H1 (cell line): ENCODE data around the gene GDF9. TPM values are rescaled to one million over a fixed set of nuclear protein-coding genes. Genes with fewer than 3 reads are reported as not detected.

Source experiments
- CTCF ChIA-PET: fragments of 300-600 bp; sonication (Branson Sonifier 250); formaldehyde crosslinking; loops from one replicate; lab custom pipeline; 2021; ENCODE audit not compliant: partially characterized antibody; lab: Charles Lee
- POLR2A ChIA-PET: fragments of 300-600 bp; sonication (Branson Sonifier 250); formaldehyde crosslinking; loops from one replicate; lab custom pipeline; 2021; ENCODE audit warnings: inconsistent platforms; ENCODE audit not compliant: partially characterized antibody; lab: Charles Lee
- DNase-seq, 2 experiments: peaks; one replicate each; pipeline versions ENCODE4 v3.0.0 to v3.0.0-alpha.2; 2010 to 2022; ENCODE audit warnings: low spot score in 2 of 2, low read depth in 1 of 2, mixed read lengths in 1 of 2
- FAIRE-seq: peaks from 2 replicates; lab custom pipeline; 2011; peaks lifted over from hg19 to GRCh38; lab: Jason Lieb, UNC
- H2AFZ ChIP-seq: 2 replicates; pipeline ENCODE4 v1.8.1; 2012; ENCODE audit warnings: low read length, inconsistent platforms
- H2AK5ac ChIP-seq: 2 replicates; pipeline ENCODE4 v1.6.1; 2013; ENCODE audit warnings: low read depth, low read length
- H2BK120ac ChIP-seq: replicated peaks from 2 replicates; pipeline ENCODE3; 2013; ENCODE audit warnings: low read depth, low read length, inconsistent platforms
- H2BK12ac ChIP-seq: 2 replicates; pipeline ENCODE4 v1.6.1; 2013; ENCODE audit warnings: low read depth, low read length
- H2BK15ac ChIP-seq: 2 replicates; pipeline ENCODE4 v1.6.1; 2013; ENCODE audit warnings: low read length
- H2BK20ac ChIP-seq: 2 replicates; pipeline ENCODE4 v1.6.1; 2013; ENCODE audit warnings: low read length
- H2BK5ac ChIP-seq: 2 replicates; pipeline ENCODE4 v1.6.1; 2013; ENCODE audit warnings: low read depth, low read length
- H3K14ac ChIP-seq: 2 replicates; pipeline ENCODE4 v1.6.1; 2013; ENCODE audit warnings: inconsistent platforms; ENCODE audit not compliant: insufficient read length
- H3K18ac ChIP-seq: 2 replicates; pipeline ENCODE4 v1.6.1; 2013; ENCODE audit warnings: low read length; ENCODE audit errors: extremely low read depth
- H3K23ac ChIP-seq: 2 replicates; pipeline ENCODE4 v1.6.1; 2013; ENCODE audit warnings: inconsistent platforms; ENCODE audit not compliant: insufficient read length
- H3K23me2 ChIP-seq: 2 replicates; pipeline ENCODE4 v1.6.1; 2013; ENCODE audit warnings: low read depth, low read length
- H3K27ac ChIP-seq: 2 replicates; pipeline ENCODE4 v1.6.1; 2011; ENCODE audit warnings: low read depth, low read length, inconsistent platforms
- H3K27me3 ChIP-seq, 4 experiments: replicated peaks in 1 of 4; 1 replicate in 1 of 4; 2 replicates in 3 of 4; pipeline versions ENCODE4 v1.6.1 to v1.8.1; 2011 to 2013; ENCODE audit warnings: low read length in 3 of 4, mild to moderate bottlenecking in 3 of 4, inconsistent platforms in 2 of 4, mixed read lengths in 2 of 4, moderate library complexity in 1 of 4; ENCODE audit not compliant: control insufficient read depth in 3 of 4, insufficient read depth in 3 of 4; ENCODE audit errors: extremely low read depth in 1 of 4
- H3K36me3 ChIP-seq, 4 experiments: 2 replicates each; pipeline versions ENCODE4 v1.6.1 to v1.8.1; 2011 to 2013; ENCODE audit warnings: mild to moderate bottlenecking in 4 of 4, low read length in 3 of 4, moderate library complexity in 2 of 4, control low read depth in 1 of 4, inconsistent platforms in 1 of 4; ENCODE audit not compliant: insufficient read depth in 4 of 4, control insufficient read depth in 2 of 4
- H3K4ac ChIP-seq: replicated peaks from 2 replicates; pipeline ENCODE3; 2013; ENCODE audit warnings: low read length, low read depth, mixed read lengths, inconsistent platforms; ENCODE audit not compliant: insufficient read length
- H3K4me1 ChIP-seq, 4 experiments: replicated peaks in 1 of 4; 1 replicate in 1 of 4; 2 replicates in 3 of 4; pipeline versions ENCODE4 v1.6.1 to v1.8.1; 2011 to 2013; ENCODE audit warnings: low read length in 3 of 4, inconsistent platforms in 2 of 4, mixed read lengths in 1 of 4; ENCODE audit not compliant: insufficient read depth in 4 of 4, control insufficient read depth in 3 of 4
- H3K4me2 ChIP-seq, 2 experiments: 2 replicates each; pipeline versions ENCODE4 v1.6.1 to v1.8.1; 2011 to 2013; ENCODE audit warnings: low read depth in 2 of 2, low read length in 2 of 2, control low read depth in 1 of 2, inconsistent platforms in 1 of 2, mild to moderate bottlenecking in 1 of 2; ENCODE audit not compliant: insufficient read depth in 1 of 2
- H3K4me3 ChIP-seq, 4 experiments: fragments of 200-600, 300-600 bp in 1 of 4; sonication (generic), shearing (Covaris generic), sonication (Bioruptor Twin) in 1 of 4; 2 replicates each; pipeline versions ENCODE4 v1.5.1 to v1.8.1; 2011 to 2016; ENCODE audit warnings: low read length in 4 of 4, low read depth in 3 of 4, control low read depth in 2 of 4, inconsistent platforms in 2 of 4, mild to moderate bottlenecking in 2 of 4, mixed read lengths in 1 of 4, moderate library complexity in 1 of 4; ENCODE audit not compliant: insufficient read depth in 2 of 4; ENCODE audit errors: extremely low read depth in 1 of 4
- H3K56ac ChIP-seq: replicated peaks from 2 replicates; pipeline ENCODE3; 2013; ENCODE audit warnings: low read depth, mild to moderate bottlenecking, mixed read lengths, low read length, inconsistent platforms; ENCODE audit not compliant: insufficient read length
- H3K79me1 ChIP-seq: 2 replicates; pipeline ENCODE4 v1.6.1; 2013; ENCODE audit warnings: low read depth, low read length, control low read depth
- H3K79me2 ChIP-seq, 2 experiments: 2 replicates each; pipeline versions ENCODE4 v1.6.1 to v1.8.1; 2012 to 2013; ENCODE audit warnings: low read length in 2 of 2, mild to moderate bottlenecking in 2 of 2, inconsistent platforms in 1 of 2; ENCODE audit not compliant: insufficient read depth in 2 of 2, control insufficient read depth in 1 of 2
- H3K9ac ChIP-seq, 4 experiments: replicated peaks in 1 of 4; 1 replicate in 1 of 4; 2 replicates in 3 of 4; pipeline versions ENCODE4 v1.6.1 to v1.8.1; 2011 to 2013; ENCODE audit warnings: low read depth in 3 of 4, low read length in 3 of 4, control low read depth in 2 of 4, mild to moderate bottlenecking in 2 of 4, moderate library complexity in 2 of 4, inconsistent platforms in 1 of 4; ENCODE audit errors: extremely low read depth in 1 of 4
- H3K9me3 ChIP-seq, 2 experiments: 2 replicates each; pipeline versions ENCODE4 v1.6.1 to v1.8.1; 2012 to 2013; ENCODE audit warnings: mild to moderate bottlenecking in 2 of 2, moderate library complexity in 2 of 2, control low read depth in 1 of 2, inconsistent platforms in 1 of 2, low read depth in 1 of 2, low read length in 1 of 2, mixed read lengths in 1 of 2; ENCODE audit not compliant: insufficient read depth in 2 of 2
- H4K20me1 ChIP-seq, 2 experiments: replicated peaks in 1 of 2; 2 replicates each; pipeline versions ENCODE3 to v1.8.1; 2011 to 2013; ENCODE audit warnings: inconsistent platforms in 2 of 2, low read length in 2 of 2, mild to moderate bottlenecking in 1 of 2; ENCODE audit not compliant: insufficient read depth in 2 of 2, control insufficient read depth in 1 of 2
- H4K5ac ChIP-seq: 2 replicates; pipeline ENCODE4 v1.6.1; 2013; ENCODE audit warnings: low read length, low read depth, mixed read lengths, inconsistent platforms; ENCODE audit not compliant: insufficient read length
- H4K8ac ChIP-seq: 2 replicates; pipeline ENCODE4 v1.8.0; 2013; ENCODE audit warnings: mild to moderate bottlenecking, moderate library complexity, low read length, inconsistent platforms; ENCODE audit not compliant: insufficient read depth; ENCODE audit errors: extremely low read depth
- H4K91ac ChIP-seq: replicated peaks from 2 replicates; pipeline ENCODE3; 2013; ENCODE audit warnings: low read length, mixed read lengths, inconsistent platforms; ENCODE audit not compliant: insufficient read length
- CHD1 ChIP-seq: IDR thresholded peaks from 2 replicates; pipeline ENCODE4 v1.6.1; 2012; ENCODE audit warnings: low read depth, low read length, improper control_type of control experiment
- CTBP2 ChIP-seq: IDR thresholded peaks from 2 replicates; pipeline ENCODE4 v1.7.0; 2011; ENCODE audit warnings: borderline replicate concordance, mild to moderate bottlenecking, moderate library complexity, mixed read lengths, low read length; ENCODE audit not compliant: insufficient read depth, insufficient read length
- CTCF ChIP-seq, 3 experiments: IDR thresholded peaks; 1 replicate in 2 of 3; 2 replicates in 1 of 3; pipeline versions ENCODE4 v1.5.1 to v1.6.1; 2011; ENCODE audit warnings: low read length in 3 of 3, mild to moderate bottlenecking in 3 of 3, inconsistent platforms in 2 of 3, low read depth in 1 of 3, moderate library complexity in 1 of 3; ENCODE audit not compliant: insufficient read depth in 1 of 3; ENCODE audit errors: control extremely low read depth in 1 of 3
- E2F6 ChIP-seq: IDR thresholded peaks from 2 replicates; pipeline ENCODE4 v1.6.1; 2012; ENCODE audit warnings: inconsistent platforms
- PHF8 ChIP-seq: fragments of 200-600 bp; sonication (generic); conservative IDR thresholded peaks from 2 replicates; pipeline ENCODE4 v1.7.1; 2012; ENCODE audit warnings: low read depth, mild to moderate bottlenecking, inconsistent platforms, low read length, moderate library complexity
- SIRT6 ChIP-seq: IDR thresholded peaks from one replicate; pipeline ENCODE4 v1.7.1; 2012; ENCODE audit warnings: low read length, inconsistent platforms
- SP4 ChIP-seq: IDR thresholded peaks from 2 replicates; pipeline ENCODE4 v1.6.1; 2012; ENCODE audit warnings: low read length, inconsistent platforms
- TCF12 ChIP-seq: IDR thresholded peaks from 2 replicates; pipeline ENCODE4 v1.6.1; 2011; ENCODE audit warnings: low read depth, mild to moderate bottlenecking, low read length
- whole genome bisulfite sequencing, 2 experiments: shearing (Covaris generic) in 1 of 2; methylation state at CpG; one replicate each; pipeline versions ENCODE4 v1.1.6 to v1.1.7; 2013 to 2015; ENCODE audit warnings: low lambda C conversion rate in 2 of 2, mixed read lengths in 2 of 2, inconsistent platforms in 1 of 2, low coverage in 1 of 2, missing lambda C conversion rate in 1 of 2; ENCODE audit not compliant: insufficient replicate concordance in 2 of 2, insufficient coverage in 1 of 2, insufficient read length in 1 of 2; ENCODE audit errors: extremely low coverage in 1 of 2, missing lambda C conversion rate in 1 of 2; 5-methylcytosine and 5-hydroxymethylcytosine counted together
- polyA plus RNA-seq, 7 experiments: library from polyadenylated mRNA; depleted of rRNA in 3 of 7; stranded (reverse) in 5 of 7; unstranded in 2 of 7; fragments of >200 nt in 5 of 7; fragments of 200-250 nt in 2 of 7; gene quantifications; 1 replicate in 5 of 7; 2 replicates in 1 of 7; 4 replicates in 1 of 7; pipeline versions ENCODE4 v1.2.1 to v1.2.3, GENCODE V29; 2011 to 2013; ENCODE audit warnings: missing spikeins in 2 of 7, mixed read lengths in 2 of 7
- total RNA-seq: library from RNA; stranded (reverse); fragmentation: NEBNext Ultra II Directional; extraction: Animal tissue kit (Norgen Biotek cat#: 25700); gene quantifications from 2 replicates; pipeline ENCODE4 v1.2.1, GENCODE V29; 2021

GDF9 gene
- total and polyA plus RNA-seq, 2 of the 8 experiments (the other 6 are each of a cell fraction or from before 2014, with no cell fraction given): 0.14 TPM; not detected in 1

GRCh38 chr5:132830436-132831094 is 35.7 kb downstream of the GDF9 start, which contains the start of gene SHROOM1:
Gene SHROOM1, minus strand, starts transcription at chr5:132830647. Its CDS starts 4,507 bp downstream, at chr5:132826140.
- no peak within 1 kb of the TSS for H3K4ac ChIP-seq
- no peak within 1 kb of the TSS for H2AK5ac ChIP-seq
- H3K23me2 ChIP-seq: peaks cover 10% of the 10 kb centered on the region; the same call in 1 of the 2 replicates
- peak within 1 kb of the TSS; percentile 35 to 74 (median 70) for H3K4me3 ChIP-seq
- no peak within 1 kb of the TSS for H2BK12ac ChIP-seq
- H3K9ac ChIP-seq: peak within 1 kb of the TSS in 3 of 4 experiments; percentile 48 to 62 (median 49); a peak in 4 of 7 replicates
- peak within 1 kb of the TSS; percentile 12 to 81 for H3K4me2 ChIP-seq
- ChIA-PET POLR2A (interaction anchor here (0.6 to 2.4 kb wide), 8 partner anchors 15 to 221 kb away, joined by 3 to 7 read pairs (median 4); partner anchors contain the start of genes GDF9, HSPA4, SOWAHA and UQCRQ), CTCF (interaction anchor here (0.7 to 25.6 kb wide), 10 partner anchors 9 to 78 kb away, joined by 3 to 465 read pairs (median 4); partner anchors contain the start of genes CCNI2, GDF9, LEAP2 and UQCRQ)
- no peak within 1 kb of the TSS for H4K5ac ChIP-seq
- no peaks in the 10 kb centered on the region for H3K79me2 ChIP-seq
- H3K79me1 ChIP-seq: no peaks in the 10 kb centered on the region
- no peak within 1 kb of the TSS; the same call in 1 of the 2 replicates for H2BK15ac ChIP-seq
- no peak within 1 kb of the TSS for H2BK120ac ChIP-seq
- peak within 1 kb of the TSS; percentile 74; the same call in 1 of the 2 replicates for H2AFZ ChIP-seq
- peak within 1 kb of the TSS; percentile 60; the same call in 1 of the 2 replicates for H3K18ac ChIP-seq
- no peaks in the 10 kb centered on the region for H3K36me3 ChIP-seq
- no peak within 1 kb of the TSS for H3K27ac ChIP-seq
- peak in 1 of 2 experiments; percentile 83 for DNase-seq
- no peaks in the 10 kb centered on the region for H4K20me1 ChIP-seq
- no peak within 1 kb of the TSS for H3K14ac ChIP-seq
- peak within 1 kb of the TSS; percentile 83 for H4K8ac ChIP-seq
- H4K91ac ChIP-seq: no peak within 1 kb of the TSS
- no peak within 1 kb of the TSS for H2BK5ac ChIP-seq
- H3K27me3 ChIP-seq: peaks cover 30 to 61% (median 53%) of the 10 kb centered on the region in 4 experiments
- no peak within 1 kb of the TSS for H3K23ac ChIP-seq
- no peaks in the 10 kb centered on the region for H3K9me3 ChIP-seq
- FAIRE-seq: no peak
- H3K4me1 ChIP-seq: peaks cover 0 to 11% (median 9%) of the 10 kb centered on the region in 4 experiments; a peak in 6 of 7 replicates
- no peak within 1 kb of the TSS for H3K56ac ChIP-seq
- 10% methylated on average over 16 of the region's 78 CpGs; no CpG with 5 or more reads in 1 of the 2 experiments for WGBS, 2 experiments
- no peak within 1 kb of the TSS for H2BK20ac ChIP-seq
- TF ChIP-seq PHF8 (0 out of 2 replicates have a peak, but pooled peaks have one; percentile 35), CHD1 (no peak), CTBP2 (no peak), CTCF (IDR thresholded peaks at IDR 0.05; ENCODE audit: control extremely low read depth in 1 of 3, insufficient read depth in 1 of 3, low read depth in 1 of 3, low read length in 3 of 3) (no peak), SP4 (no peak), TCF12 (no peak), E2F6 (peak; percentile 58; the same call in 1 of the 2 replicates), SIRT6 (no peak)
